Measurements from ENCODE around the gene MED14. TPM values are rescaled to one million over a fixed set of nuclear protein-coding genes. Genes with fewer than 3 reads are reported as not detected.

MED14 gene
- total RNA-seq, 2 donors from 2014 or later = 22.2 to 35.8 TPM

GRCh38 chrX:40622479-40623138 is 112.7 kb downstream of the MED14 start:
- no peak overlapping the region for H3K4me3 ChIP-seq

DNA sequence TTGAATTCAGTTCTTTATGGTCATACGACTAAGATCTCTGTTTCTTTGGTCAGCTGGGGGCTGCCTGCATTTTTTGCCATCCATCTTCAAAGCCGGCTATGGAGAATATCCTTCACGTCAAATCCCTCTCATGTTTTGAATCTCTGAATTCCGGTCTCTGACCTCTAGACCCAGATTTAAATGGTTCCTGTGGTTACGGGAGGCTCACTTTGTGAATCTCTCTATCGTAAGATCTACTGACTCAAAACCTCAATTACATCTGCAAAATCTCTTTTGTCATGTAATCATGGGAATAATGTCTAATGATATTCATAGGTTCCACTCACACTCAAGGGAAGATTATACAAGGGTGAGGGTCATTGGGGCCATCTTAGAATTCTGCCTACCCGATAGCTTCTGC is 117.8 kb downstream of the MED14 start:
- TF ChIP-seq POLR2AphosphoS5 (IDR thresholded peaks at IDR 0.05) (no peak), CTCF (IDR thresholded peaks at IDR 0.05) (no peak), POLR2A (IDR thresholded peaks at IDR 0.05) (no peak)
- 81% methylated on average over 7 of the region's 7 CpGs for WGBS
- H3K4me1 ChIP-seq (replicated peaks) = no peaks in the 10 kb centered on the region
- no peaks in the 10 kb centered on the region for H3K36me3 ChIP-seq
- H3K9me3 ChIP-seq = no peaks in the 10 kb centered on the region
- no peak for DNase-seq (ENCODE audit: low spot score)
- no peak overlapping the region for H3K4me3 ChIP-seq
- H3K27me3 ChIP-seq (replicated peaks; ENCODE audit: insufficient read depth) = no peaks in the 10 kb centered on the region
- H3K27ac ChIP-seq = no peak overlapping the region
- intact Hi-C loops (cut with DNase I) = no loop called here

More at GRCh38 chrX:40622479-40623138, 112.7 kb downstream of the MED14 start:
- Histone ChIP-seq H3K4me1 (replicated peaks) (no peaks in the 10 kb centered on the region), H3K36me3 (no peaks in the 10 kb centered on the region), H3K27ac (no peak overlapping the region), H3K9me3 (no peaks in the 10 kb centered on the region), H3K27me3 (replicated peaks; ENCODE audit: insufficient read depth) (no peaks in the 10 kb centered on the region)
- WGBS = 67% methylated on average over 15 of the region's 18 CpGs
- intact Hi-C loops (cut with DNase I) = no loop called here
- TF ChIP-seq POLR2AphosphoS5 (IDR thresholded peaks at IDR 0.05) (no peak), CTCF (IDR thresholded peaks at IDR 0.05) (no peak), POLR2A (IDR thresholded peaks at IDR 0.05) (no peak)
- no peak for DNase-seq (ENCODE audit: low spot score)

DNA sequence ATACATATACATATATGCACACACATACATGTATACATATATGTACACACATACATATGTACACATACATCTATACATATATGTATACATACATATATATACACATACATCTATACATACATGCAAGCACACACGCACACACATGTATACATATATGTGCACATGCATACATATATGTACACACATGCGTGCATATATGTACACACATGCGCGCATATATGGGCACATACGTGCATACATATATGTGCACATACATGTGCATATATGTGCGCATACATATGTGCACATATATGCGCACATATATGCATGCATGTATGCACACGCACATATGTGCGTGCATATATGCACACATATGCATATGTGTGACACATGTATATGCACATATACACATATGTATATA is 119.4 kb downstream of the MED14 start:
- DNase-seq (ENCODE audit: low spot score) = no peak
- TF ChIP-seq CTCF (IDR thresholded peaks at IDR 0.05) = no peak
- TF ChIP-seq POLR2AphosphoS5 (IDR thresholded peaks at IDR 0.05) = no peak
- no peak for TF ChIP-seq POLR2A (IDR thresholded peaks at IDR 0.05)
- no peak overlapping the region for H3K27ac ChIP-seq
- H3K36me3 ChIP-seq = no peaks in the 10 kb centered on the region
- no peaks in the 10 kb centered on the region for H3K4me1 ChIP-seq (replicated peaks)
- intact Hi-C loops (cut with DNase I) = no loop called here
- no peaks in the 10 kb centered on the region for H3K9me3 ChIP-seq
- H3K27me3 ChIP-seq (replicated peaks; ENCODE audit: insufficient read depth) = no peaks in the 10 kb centered on the region
- H3K4me3 ChIP-seq = no peak overlapping the region
- 83% methylated on average over 9 of the region's 9 CpGs for WGBS

GRCh38 chrX:40612511-40612910 is 122.8 kb downstream of the MED14 start:
- Histone ChIP-seq H3K27ac (no peak overlapping the region), H3K27me3 (replicated peaks; ENCODE audit: insufficient read depth) (no peaks in the 10 kb centered on the region), H3K4me3 (no peak overlapping the region), H3K4me1 (replicated peaks) (no peaks in the 10 kb centered on the region), H3K36me3 (no peaks in the 10 kb centered on the region), H3K9me3 (no peaks in the 10 kb centered on the region)
- DNase-seq (ENCODE audit: low spot score) = no peak
- TF ChIP-seq CTCF (IDR thresholded peaks at IDR 0.05) (no peak), POLR2A (IDR thresholded peaks at IDR 0.05) (no peak), POLR2AphosphoS5 (IDR thresholded peaks at IDR 0.05) (no peak)
- intact Hi-C loops (cut with DNase I) = no loop called here
- WGBS = 73% methylated on average over 3 of the region's 4 CpGs

DNA sequence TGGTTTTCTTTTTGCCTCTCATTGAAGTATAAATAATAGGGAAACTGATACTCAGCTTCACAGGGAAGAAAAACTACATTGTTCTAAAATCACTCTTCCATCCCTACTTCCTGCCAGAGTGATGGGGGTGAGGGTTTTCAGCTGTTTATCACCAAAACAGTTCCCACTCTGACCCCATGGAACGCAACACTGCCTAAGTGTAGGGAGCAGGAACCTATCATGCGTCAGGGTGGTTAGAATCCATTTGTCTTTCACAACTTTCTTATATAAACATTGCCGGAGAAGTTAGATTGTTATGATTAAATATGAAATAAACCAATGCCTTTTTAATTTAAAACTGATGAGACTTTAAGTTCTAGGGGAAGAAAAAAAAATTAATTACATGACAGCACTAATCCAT is 128.0 kb downstream of the MED14 start:
- no peaks in the 10 kb centered on the region for H3K4me1 ChIP-seq (replicated peaks)
- intact Hi-C loops (cut with DNase I) = no loop called here
- H3K27me3 ChIP-seq (replicated peaks; ENCODE audit: insufficient read depth) = no peaks in the 10 kb centered on the region
- TF ChIP-seq POLR2AphosphoS5 (IDR thresholded peaks at IDR 0.05) (no peak), POLR2A (IDR thresholded peaks at IDR 0.05) (no peak), CTCF (IDR thresholded peaks at IDR 0.05) (no peak)
- H3K27ac ChIP-seq = no peak overlapping the region
- 88% methylated on average over 3 of the region's 3 CpGs for WGBS
- no peak for DNase-seq (ENCODE audit: low spot score)
- no peaks in the 10 kb centered on the region for H3K36me3 ChIP-seq
- no peaks in the 10 kb centered on the region for H3K9me3 ChIP-seq
- no peak overlapping the region for H3K4me3 ChIP-seq
